ENCODE data around the gene UTS2B. TPM values are rescaled to one million over a fixed set of nuclear protein-coding genes. Genes with fewer than 3 reads are reported as not detected.

The UTS2B gene
- polyA plus RNA-seq, 1 of the 3 experiments (the other 2 are of a cell fraction), result 0.03 TPM

GRCh38 chr3:191268737-191269136, 61.6 kb downstream of the UTS2B start:
- ChIA-PET CTCF (no interaction called here), POLR2A (no interaction called here)
- Histone ChIP-seq H3K4me1 (ENCODE audit: control insufficient read depth in 1 of 2, insufficient read depth in 2 of 2, low read depth in 1 of 2, low read length in 1 of 2) (no peaks in the 10 kb centered on the region), H4K20me1 (ENCODE audit: insufficient read depth) (no peaks in the 10 kb centered on the region), H3K27ac (ENCODE audit: low read depth in 2 of 2, low read length in 1 of 2) (no peak overlapping the region), H3K4me2 (no peak overlapping the region), H3K4me3 (ENCODE audit: low read depth in 2 of 2, low read length in 1 of 2) (no peak overlapping the region), H3F3A (replicated peaks; ENCODE audit: insufficient read depth) (no peaks in the 10 kb centered on the region), H3K36me3 (replicated peaks in 1 of 2; ENCODE audit: control insufficient read depth in 1 of 2, insufficient read depth in 2 of 2, low read length in 1 of 2) (no peaks in the 10 kb centered on the region), H3K79me2 (ENCODE audit: insufficient read depth) (no peaks in the 10 kb centered on the region), H3K9ac (no peak overlapping the region), H3K9me2 (no peaks in the 10 kb centered on the region), H3K27me3 (ENCODE audit: insufficient read depth) (no peaks in the 10 kb centered on the region; the same call in 1 of the 2 replicates), H2AFZ (ENCODE audit: low read depth) (no peak overlapping the region), H3K9me3 (no peaks in the 10 kb centered on the region)
- no peak for DNase-seq
- no peak for TF ChIP-seq GATA2 (CRISPR knock-in tag; IDR thresholded peaks at IDR 0.05)
- TF ChIP-seq TCF12 (IDR thresholded peaks at IDR 0.05), result no peak
- TF ChIP-seq USF1 (IDR thresholded peaks at IDR 0.05; ENCODE audit: borderline replicate concordance, low read depth), result no peak
- no peak for TF ChIP-seq CHD2 (IDR thresholded peaks at IDR 0.05; ENCODE audit: low read length, partially characterized antibody)
- TF ChIP-seq NFIC (IDR thresholded peaks at IDR 0.05; ENCODE audit: borderline replicate concordance), result no peak
- TF ChIP-seq RCOR1 (IDR thresholded peaks at IDR 0.05; ENCODE audit: low read length), result no peak
- no peak for TF ChIP-seq TEAD4 (IDR thresholded peaks at IDR 0.05; ENCODE audit: borderline replicate concordance, insufficient read depth)

GRCh38 chr3:191263850-191264249, 66.5 kb downstream of the UTS2B start:
- ChIA-PET CTCF (no interaction called here), POLR2A (no interaction called here)
- WGBS (ENCODE audit: low lambda C conversion rate), result 30% methylated on average over 3 of the region's 3 CpGs
- DNase-seq, result no peak
- TF ChIP-seq FOSL2 (IDR thresholded peaks at IDR 0.05; ENCODE audit: borderline replicate concordance, low read depth), result no peak
- Histone ChIP-seq H3K27ac (ENCODE audit: low read depth in 2 of 2, low read length in 1 of 2) (no peak overlapping the region), H3K9me2 (no peaks in the 10 kb centered on the region), H4K20me1 (ENCODE audit: insufficient read depth) (no peaks in the 10 kb centered on the region), H3K9ac (no peak overlapping the region), H2AFZ (ENCODE audit: low read depth) (peak overlapping the region; percentile 57; the same call in 1 of the 2 replicates), H3K36me3 (replicated peaks in 1 of 2; ENCODE audit: control insufficient read depth in 1 of 2, insufficient read depth in 2 of 2, low read length in 1 of 2) (no peaks in the 10 kb centered on the region), H3K4me2 (no peak overlapping the region), H3K4me3 (ENCODE audit: low read depth in 2 of 2, low read length in 1 of 2) (no peak overlapping the region), H3K4me1 (ENCODE audit: control insufficient read depth in 1 of 2, insufficient read depth in 2 of 2, low read depth in 1 of 2, low read length in 1 of 2) (no peaks in the 10 kb centered on the region), H3K27me3 (ENCODE audit: insufficient read depth) (no peaks in the 10 kb centered on the region), H3K79me2 (ENCODE audit: insufficient read depth) (no peaks in the 10 kb centered on the region), H3F3A (replicated peaks; ENCODE audit: insufficient read depth) (no peaks in the 10 kb centered on the region), H3K9me3 (no peaks in the 10 kb centered on the region)

GRCh38 chr3:191263365-191263764, 67.0 kb downstream of the UTS2B start:
- Histone ChIP-seq H3K9me2 (no peaks in the 10 kb centered on the region), H3K79me2 (ENCODE audit: insufficient read depth) (no peaks in the 10 kb centered on the region), H3F3A (replicated peaks; ENCODE audit: insufficient read depth) (no peaks in the 10 kb centered on the region), H3K36me3 (replicated peaks in 1 of 2; ENCODE audit: control insufficient read depth in 1 of 2, insufficient read depth in 2 of 2, low read length in 1 of 2) (no peaks in the 10 kb centered on the region), H3K27me3 (ENCODE audit: insufficient read depth) (no peaks in the 10 kb centered on the region), H3K4me2 (peak overlapping the region; percentile 62), H3K9ac (no peak overlapping the region), H2AFZ (ENCODE audit: low read depth) (peak overlapping the region; percentile 57), H3K4me1 (ENCODE audit: control insufficient read depth in 1 of 2, insufficient read depth in 2 of 2, low read depth in 1 of 2, low read length in 1 of 2) (no peaks in the 10 kb centered on the region), H3K4me3 (ENCODE audit: low read depth in 2 of 2, low read length in 1 of 2) (peak overlapping the region; percentile 6 to 24; a peak in 1 of 4 replicates), H3K9me3 (no peaks in the 10 kb centered on the region), H4K20me1 (ENCODE audit: insufficient read depth) (no peaks in the 10 kb centered on the region), H3K27ac (ENCODE audit: low read depth in 2 of 2, low read length in 1 of 2) (no peak overlapping the region)
- no peak for TF ChIP-seq CTCF (IDR thresholded peaks at IDR 0.05)
- no peak for TF ChIP-seq FOXJ3 (CRISPR knock-in tag; IDR thresholded peaks at IDR 0.05)
- TF ChIP-seq RAD21 (IDR thresholded peaks at IDR 0.05; ENCODE audit: low read length), result no peak
- no peak for TF ChIP-seq EZH2phosphoT487 (IDR thresholded peaks at IDR 0.05; ENCODE audit: borderline replicate concordance, low read depth)
- no peak for TF ChIP-seq NRF1 (IDR thresholded peaks at IDR 0.05; ENCODE audit: low read depth, low read length)
- TF ChIP-seq EP300 (IDR thresholded peaks at IDR 0.05; ENCODE audit: borderline replicate concordance in 1 of 2, low read depth in 1 of 2, low read length in 1 of 2), result no peak
- TF ChIP-seq ZBTB33 (IDR thresholded peaks at IDR 0.05; ENCODE audit: borderline replicate concordance, low read depth), result no peak
- TF ChIP-seq POLR2AphosphoS5 (IDR thresholded peaks at IDR 0.05; ENCODE audit: low read depth, low read length), result no peak
- TF ChIP-seq FOXM1 (IDR thresholded peaks at IDR 0.05; ENCODE audit: low read depth), result no peak
- ChIA-PET POLR2A (no interaction called here), CTCF (no interaction called here)
- DNase-seq, result no peak
